Measurements from ENCODE around the gene DYNLT2.

DNA sequence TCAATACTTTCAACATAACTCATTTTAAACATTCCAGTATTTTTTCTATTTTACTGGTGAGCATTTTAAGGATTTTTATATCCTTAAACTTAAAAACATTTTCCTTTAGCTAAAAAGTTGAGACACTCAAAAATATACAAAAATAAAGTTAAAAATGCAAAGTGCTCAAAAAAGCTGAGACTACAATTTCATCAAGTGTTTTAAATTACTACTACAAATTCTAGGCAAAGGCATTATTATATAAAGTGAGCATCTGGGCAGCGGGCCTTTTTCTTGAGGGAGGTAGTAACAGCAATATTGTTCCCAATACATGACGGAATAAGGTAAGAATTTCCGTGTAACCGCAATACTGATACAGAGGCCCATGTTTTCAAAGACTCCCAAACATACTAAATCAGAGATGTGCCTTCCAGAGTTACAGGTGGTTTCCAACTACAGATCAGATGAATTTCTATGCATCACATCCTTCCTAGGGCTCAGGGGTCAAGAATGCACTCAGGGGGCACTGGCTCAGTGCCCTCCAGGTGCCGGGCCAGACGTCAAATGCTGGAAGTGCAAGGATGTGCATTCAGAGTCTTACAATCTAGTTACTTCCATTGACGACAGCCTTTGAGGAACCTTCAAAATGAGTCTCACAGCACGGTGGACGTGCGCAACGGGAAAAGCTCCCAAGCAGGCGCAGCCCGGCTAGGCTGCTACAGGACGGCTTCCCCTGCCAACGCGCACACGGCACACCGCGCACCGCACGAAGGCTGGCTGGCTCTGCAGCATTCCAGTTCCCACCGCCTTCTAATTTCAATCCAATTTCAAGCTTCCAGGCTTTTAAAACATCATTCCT lies 28.8 kb downstream of the DYNLT2 start:
- TF ChIP-seq GABPA (IDR thresholded peaks at IDR 0.05; ENCODE audit: low read depth) (no peak), YY1 (IDR thresholded peaks at IDR 0.05; ENCODE audit: low read depth) (no peak), POLR2AphosphoS5 (IDR thresholded peaks at IDR 0.05; ENCODE audit: low read depth, low read length) (no peak), GATA2 (CRISPR knock-in tag; IDR thresholded peaks at IDR 0.05) (no peak), NFIC (IDR thresholded peaks at IDR 0.05; ENCODE audit: borderline replicate concordance) (peak; percentile 53; the same call in 1 of the 2 replicates), EZH2phosphoT487 (IDR thresholded peaks at IDR 0.05; ENCODE audit: borderline replicate concordance, low read depth) (no peak)
- TF ChIP-seq, protein P1, sequence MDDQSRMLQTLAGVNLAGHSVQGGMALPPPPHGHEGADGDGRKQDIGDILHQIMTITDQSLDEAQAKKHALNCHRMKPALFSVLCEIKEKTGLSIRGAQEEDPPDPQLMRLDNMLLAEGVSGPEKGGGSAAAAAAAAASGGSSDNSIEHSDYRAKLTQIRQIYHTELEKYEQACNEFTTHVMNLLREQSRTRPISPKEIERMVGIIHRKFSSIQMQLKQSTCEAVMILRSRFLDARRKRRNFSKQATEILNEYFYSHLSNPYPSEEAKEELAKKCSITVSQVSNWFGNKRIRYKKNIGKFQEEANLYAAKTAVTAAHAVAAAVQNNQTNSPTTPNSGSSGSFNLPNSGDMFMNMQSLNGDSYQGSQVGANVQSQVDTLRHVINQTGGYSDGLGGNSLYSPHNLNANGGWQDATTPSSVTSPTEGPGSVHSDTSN (IDR thresholded peaks at IDR 0.05), result peak; percentile 31
- TF ChIP-seq, protein P2, sequence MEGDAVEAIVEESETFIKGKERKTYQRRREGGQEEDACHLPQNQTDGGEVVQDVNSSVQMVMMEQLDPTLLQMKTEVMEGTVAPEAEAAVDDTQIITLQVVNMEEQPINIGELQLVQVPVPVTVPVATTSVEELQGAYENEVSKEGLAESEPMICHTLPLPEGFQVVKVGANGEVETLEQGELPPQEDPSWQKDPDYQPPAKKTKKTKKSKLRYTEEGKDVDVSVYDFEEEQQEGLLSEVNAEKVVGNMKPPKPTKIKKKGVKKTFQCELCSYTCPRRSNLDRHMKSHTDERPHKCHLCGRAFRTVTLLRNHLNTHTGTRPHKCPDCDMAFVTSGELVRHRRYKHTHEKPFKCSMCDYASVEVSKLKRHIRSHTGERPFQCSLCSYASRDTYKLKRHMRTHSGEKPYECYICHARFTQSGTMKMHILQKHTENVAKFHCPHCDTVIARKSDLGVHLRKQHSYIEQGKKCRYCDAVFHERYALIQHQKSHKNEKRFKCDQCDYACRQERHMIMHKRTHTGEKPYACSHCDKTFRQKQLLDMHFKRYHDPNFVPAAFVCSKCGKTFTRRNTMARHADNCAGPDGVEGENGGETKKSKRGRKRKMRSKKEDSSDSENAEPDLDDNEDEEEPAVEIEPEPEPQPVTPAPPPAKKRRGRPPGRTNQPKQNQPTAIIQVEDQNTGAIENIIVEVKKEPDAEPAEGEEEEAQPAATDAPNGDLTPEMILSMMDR (IDR thresholded peaks at IDR 0.05), result no peak
